GM19397 (cell line): ENCODE results near the gene PLCL1.
A peak's percentile ranks its signal among the peaks of the same experiment; 100 is the strongest.
"Not testable (repeated sequence)": the region's sequence is repeated elsewhere in the genome, so short reads cannot be mapped to it uniquely, and the experiment has no call there.

Experiments
- ATAC-seq: cut with Tn5 transposase; IDR thresholded peaks from one replicate; pipeline ENCODE4 v1.9.1; 2021; ENCODE audit warnings: mild to moderate bottlenecking, moderate library complexity; ENCODE audit not compliant: unreplicated experiment

The PLCL1 gene

GRCh38 chr2:197809064-197809463 lies 4.7 kb downstream of the PLCL1 start:
- no peak for ATAC-seq

GRCh38 chr2:197810016-197810415 lies 5.6 kb downstream of the PLCL1 start:
- no peak for ATAC-seq

GRCh38 chr2:197810491-197810890 lies 6.1 kb downstream of the PLCL1 start:
- no peak for ATAC-seq

GRCh38 chr2:197813093-197813787 lies 8.8 kb downstream of the PLCL1 start:
- ATAC-seq, result no peak

GRCh38 chr2:197814526-197814925 lies 10.1 kb downstream of the PLCL1 start:
- no peak for ATAC-seq

GRCh38 chr2:197821550-197822289 lies 17.3 kb downstream of the PLCL1 start:
- ATAC-seq, result no peak

- ATAC-seq, result no peak
These were observed 17.9 kb downstream of the PLCL1 start for GRCh38 chr2:197822333-197822732.

GRCh38 chr2:197827618-197828017 lies 23.2 kb downstream of the PLCL1 start:
- ATAC-seq, result no peak

GRCh38 chr2:197828464-197829135 lies 24.2 kb downstream of the PLCL1 start:
- no peak for ATAC-seq

- ATAC-seq, result not testable (repeated sequence)
These were observed 30.4 kb downstream of the PLCL1 start for GRCh38 chr2:197834771-197835170.

- ATAC-seq, result no peak
These were observed 30.9 kb downstream of the PLCL1 start for GRCh38 chr2:197835293-197835692.

GRCh38 chr2:197838036-197838435 lies 33.6 kb downstream of the PLCL1 start:
- ATAC-seq, result peak; percentile 91

GRCh38 chr2:197838579-197838978 lies 34.2 kb downstream of the PLCL1 start:
- ATAC-seq, result no peak

- no peak for ATAC-seq
These were observed 34.9 kb downstream of the PLCL1 start for GRCh38 chr2:197839327-197839726.

- no peak for ATAC-seq
These were observed 35.5 kb downstream of the PLCL1 start for GRCh38 chr2:197839856-197840255.

GRCh38 chr2:197846128-197846527 lies 41.7 kb downstream of the PLCL1 start:
- ATAC-seq, result no peak

GRCh38 chr2:197846777-197847176 lies 42.4 kb downstream of the PLCL1 start:
- no peak for ATAC-seq

GRCh38 chr2:197847651-197848401 lies 43.4 kb downstream of the PLCL1 start:
- ATAC-seq, result no peak

GRCh38 chr2:197848602-197849001 lies 44.2 kb downstream of the PLCL1 start:
- no peak for ATAC-seq

- no peak for ATAC-seq
These were observed 46.6 kb downstream of the PLCL1 start for GRCh38 chr2:197850882-197851450.

GRCh38 chr2:197851451-197851850 lies 47.1 kb downstream of the PLCL1 start:
- no peak for ATAC-seq
